Measurements from ENCODE around the gene SMARCA2. TPM values are rescaled to one million over a fixed set of nuclear protein-coding genes. Genes with fewer than 3 reads are reported as not detected.

SMARCA2 gene
- total and polyA plus RNA-seq, 9 of the 15 experiments (the other 6 are each of a cell fraction or from before 2014, with no cell fraction given): 8.0 to 34.8 (median 25.5) TPM

DNA sequence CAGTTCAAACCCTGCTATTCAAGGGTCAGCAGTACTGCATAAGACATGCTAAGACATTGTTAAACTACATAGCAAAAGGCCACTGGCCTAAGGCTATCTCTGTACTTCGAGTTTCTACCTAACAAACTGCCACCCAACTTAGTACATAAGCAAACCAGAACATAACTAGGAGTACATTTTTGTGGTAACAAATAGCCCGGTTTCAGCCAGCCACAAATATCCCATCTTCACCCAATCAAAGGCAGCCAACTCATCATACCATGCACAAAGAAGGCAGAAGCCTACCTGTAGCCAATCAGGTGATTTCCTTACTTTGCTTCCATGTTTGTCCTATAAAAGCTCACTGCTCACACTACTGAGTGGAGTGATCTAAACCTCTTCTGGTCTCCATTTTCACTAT, 201.4 kb downstream of the SMARCA2 start:
- Histone ChIP-seq H3K4me1 (replicated peaks in 1 of 2; ENCODE audit: control insufficient read depth in 2 of 2, insufficient read depth in 2 of 2, low read length in 2 of 2) (peaks cover 0 to 7% of the 10 kb centered on the region in 2 experiments; a peak in 2 of 5 replicates), H3K4me2 (ENCODE audit: insufficient read depth, low read length) (no peak overlapping the region), H3K9ac (ENCODE audit: insufficient read depth in 1 of 2, low read depth in 2 of 2, low read length in 2 of 2) (no peak overlapping the region), H3K27me3 (ENCODE audit: control insufficient read depth in 2 of 2, insufficient read depth in 2 of 2, low read length in 2 of 2) (no peaks in the 10 kb centered on the region), H3K4me3 (no peak overlapping the region), H3K27ac (ENCODE audit: extremely low read depth, low read depth, low read length) (no peak overlapping the region), H3K79me2 (ENCODE audit: control insufficient read depth, insufficient read depth, low read length) (no peaks in the 10 kb centered on the region), H4K20me1 (replicated peaks; ENCODE audit: control insufficient read depth, insufficient read depth, low read length) (no peaks in the 10 kb centered on the region), H2AFZ (ENCODE audit: low read depth, low read length) (no peak overlapping the region), H3K9me1 (ENCODE audit: control insufficient read depth, insufficient read depth, low read length) (no peaks in the 10 kb centered on the region), H3K36me3 (ENCODE audit: control insufficient read depth, insufficient read depth, low read length) (no peaks in the 10 kb centered on the region), H3K9me3 (replicated peaks; ENCODE audit: control insufficient read depth, insufficient read depth, low read depth, low read length) (no peaks in the 10 kb centered on the region)
- no peak for ATAC-seq
- CTCF ChIA-PET (ENCODE audit: low intra/inter-chr PET ratio): no interaction called here
- in situ Hi-C loops (cut with MboI): no loop called here
- no peak for TF ChIP-seq ZNF707 (CRISPR knock-in tag; conservative IDR thresholded peaks at IDR 0.05)
- DNase-seq (ENCODE audit: extremely low read depth in 1 of 4, low spot score in 3 of 4): no peak
- 7% methylated on average over 2 of the region's 2 CpGs for WGBS (ENCODE audit: insufficient coverage, low coverage, missing lambda C conversion rate)
- intact Hi-C loops (cut with micrococcal nuclease): no loop called here
- BruUV-seq (replicated peaks): no TSS peak
- no peak for FAIRE-seq
- POLR2A ChIA-PET: no interaction called here

DNA sequence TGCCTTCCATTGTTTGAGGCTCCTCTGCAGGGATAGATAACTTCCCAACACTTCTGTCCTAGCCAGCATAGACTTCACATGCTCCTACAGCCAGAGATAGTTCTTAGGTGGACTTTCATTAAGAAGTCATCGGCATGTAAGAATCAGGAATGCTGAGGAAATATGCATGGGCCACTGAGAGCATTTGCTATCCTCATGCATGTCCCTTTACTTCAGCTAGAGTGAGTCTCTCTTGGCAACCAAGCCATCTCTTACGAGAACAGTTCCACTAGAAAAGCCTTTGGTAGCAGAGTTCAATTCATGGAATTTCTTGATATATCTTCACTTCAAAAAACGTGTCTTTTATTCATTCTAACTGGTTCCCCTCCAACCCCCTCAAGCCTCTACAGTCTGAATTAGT, 202.4 kb downstream of the SMARCA2 start:
- Histone ChIP-seq H3K27ac (ENCODE audit: extremely low read depth, low read depth, low read length) (no peak overlapping the region), H3K4me3 (no peak overlapping the region), H4K20me1 (replicated peaks; ENCODE audit: control insufficient read depth, insufficient read depth, low read length) (no peaks in the 10 kb centered on the region), H3K9me1 (ENCODE audit: control insufficient read depth, insufficient read depth, low read length) (no peaks in the 10 kb centered on the region), H2AFZ (ENCODE audit: low read depth, low read length) (no peak overlapping the region), H3K9me3 (replicated peaks; ENCODE audit: control insufficient read depth, insufficient read depth, low read depth, low read length) (no peaks in the 10 kb centered on the region), H3K4me1 (replicated peaks in 1 of 2; ENCODE audit: control insufficient read depth in 2 of 2, insufficient read depth in 2 of 2, low read length in 2 of 2) (peaks cover 0 to 7% of the 10 kb centered on the region in 2 experiments; a peak in 2 of 5 replicates), H3K9ac (ENCODE audit: insufficient read depth in 1 of 2, low read depth in 2 of 2, low read length in 2 of 2) (no peak overlapping the region), H3K4me2 (ENCODE audit: insufficient read depth, low read length) (no peak overlapping the region), H3K27me3 (ENCODE audit: control insufficient read depth in 2 of 2, insufficient read depth in 2 of 2, low read length in 2 of 2) (no peaks in the 10 kb centered on the region), H3K36me3 (ENCODE audit: control insufficient read depth, insufficient read depth, low read length) (no peaks in the 10 kb centered on the region), H3K79me2 (ENCODE audit: control insufficient read depth, insufficient read depth, low read length) (no peaks in the 10 kb centered on the region)
- ATAC-seq (no peak), DNase-seq (ENCODE audit: extremely low read depth in 1 of 4, low spot score in 3 of 4) (no peak), FAIRE-seq (no peak)
- intact Hi-C loops (cut with micrococcal nuclease) (no loop called here), in situ Hi-C loops (cut with MboI) (no loop called here)
- TF ChIP-seq HMGN3 (IDR thresholded peaks at IDR 0.05; ENCODE audit: borderline replicate concordance, extremely low read depth, insufficient read length, low read depth, low read length): no peak
- ChIA-PET POLR2A (no interaction called here), CTCF (ENCODE audit: low intra/inter-chr PET ratio) (no interaction called here)
- BruUV-seq (replicated peaks): no TSS peak
- 0% methylated on average over 3 of the region's 3 CpGs for WGBS (ENCODE audit: insufficient coverage, low coverage, missing lambda C conversion rate)

Measured in K562 (cell line).